PC-9 (cell line): ENCODE results near the gene CNTNAP2.

Experiments used
- CTCF ChIP-seq: fragments of 200-600 bp; sonication (generic); conservative IDR thresholded peaks from 2 replicates; pipeline ENCODE4 v1.6.1; 2017; ENCODE audit warnings: mixed run types, antibody characterized with exemption, mild to moderate bottlenecking, moderate library complexity
- EZH2 ChIP-seq: fragments of 200-600 bp; sonication (generic); IDR thresholded peaks from 2 replicates; pipeline ENCODE4 v1.8.0; 2017; ENCODE audit warnings: antibody characterized with exemption, low read depth

DNA sequence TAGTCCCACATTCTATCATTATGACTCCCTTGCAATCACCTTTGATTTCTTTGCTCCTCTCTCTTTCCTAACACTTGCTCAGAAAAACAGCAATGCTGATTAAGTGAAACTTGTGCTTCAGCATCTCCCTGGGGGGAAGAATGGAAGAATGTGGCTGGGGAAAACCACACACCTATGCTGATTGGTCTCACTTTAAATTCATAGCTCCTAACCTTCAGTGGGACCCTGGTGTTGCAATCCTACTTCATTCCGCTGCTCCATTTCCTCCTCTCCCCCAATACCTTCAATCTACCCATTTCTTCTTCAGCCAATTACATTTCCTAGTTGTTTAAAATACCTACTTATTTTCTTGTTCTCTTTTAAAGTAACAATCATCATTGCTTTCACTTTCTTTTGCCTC is 1307.3 kb downstream of the CNTNAP2 start:
- TF ChIP-seq CTCF (no peak), EZH2 (no peak)
